ENCODE results near the gene CYSRT1. TPM values are rescaled to one million over a fixed set of nuclear protein-coding genes. Genes with fewer than 3 reads are reported as not detected.

CYSRT1 gene
- total and polyA plus RNA-seq, 3 donors from 2014 or later = 3.0 to 5.6 (median 3.7) TPM

DNA sequence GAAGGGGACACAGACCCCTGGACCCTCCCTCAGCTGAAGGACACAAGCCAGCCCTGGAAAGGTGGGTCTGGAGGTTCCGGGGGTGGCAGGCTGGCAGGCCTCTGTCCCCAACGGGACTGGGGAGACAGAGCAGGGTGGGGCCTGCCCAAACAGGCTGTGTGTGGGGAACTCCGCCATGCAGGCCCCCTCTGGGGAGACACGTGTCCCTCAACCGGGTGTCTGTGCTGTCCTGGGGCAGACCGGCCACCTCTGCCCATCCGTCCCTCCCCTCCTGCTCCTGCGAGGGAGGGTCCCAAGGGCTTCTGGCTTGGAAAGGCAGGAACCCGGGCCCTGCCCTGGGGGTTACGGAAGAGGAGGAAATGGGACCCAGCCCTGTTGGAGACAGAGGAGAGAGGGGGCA is 7.1 kb downstream of the CYSRT1 start:
- 75 to 81% methylated on average over 2 to 10 of the region's 10 CpGs for WGBS, 2 donors
- no peak for DNase-seq
- Histone ChIP-seq H3K9me3 (no peaks in the 10 kb centered on the region), H3K4me1 (peaks cover 22% of the 10 kb centered on the region), H3K27me3 (no peaks in the 10 kb centered on the region), H3K27ac (no peak overlapping the region), H3K36me3 (ENCODE audit: low read depth, missing control alignments) (no peaks in the 10 kb centered on the region), H3K4me3 (no peak overlapping the region)
- intact Hi-C loops (cut with DNase I; ENCODE audit: low total_unique reads) = no loop called here
- no peak for TF ChIP-seq POLR2A (IDR thresholded peaks at IDR 0.05)
- no peak for TF ChIP-seq CTCF (IDR thresholded peaks at IDR 0.05)

GRCh38 chr9:137232510-137232909 is 7.5 kb downstream of the CYSRT1 start:
- intact Hi-C loops (cut with DNase I; ENCODE audit: low total_unique reads) = no loop called here
- Histone ChIP-seq H3K27ac (no peak overlapping the region), H3K27me3 (no peaks in the 10 kb centered on the region)

GRCh38 chr9:137233143-137233980 is 8.4 kb downstream of the CYSRT1 start:
- Histone ChIP-seq H3K4me3 (no peak overlapping the region), H3K36me3 (ENCODE audit: low read depth, missing control alignments) (no peaks in the 10 kb centered on the region), H3K4me1 (peaks cover 29% of the 10 kb centered on the region), H3K27me3 (no peaks in the 10 kb centered on the region), H3K9me3 (no peaks in the 10 kb centered on the region), H3K27ac (no peak overlapping the region)
- DNase-seq = no peak
- WGBS, 2 donors = 73% methylated on average over 34 of the region's 40 CpGs; no CpG with 5 or more reads in 1 of the 2 donors
- TF ChIP-seq CTCF (IDR thresholded peaks at IDR 0.05) (no peak), POLR2A (IDR thresholded peaks at IDR 0.05) (no peak)
- intact Hi-C loops (cut with DNase I; ENCODE audit: low total_unique reads) = no loop called here

More at GRCh38 chr9:137232510-137232909, 7.5 kb downstream of the CYSRT1 start:
- Histone ChIP-seq H3K9me3 (no peaks in the 10 kb centered on the region), H3K4me1 (peaks cover 25% of the 10 kb centered on the region), H3K4me3 (no peak overlapping the region), H3K36me3 (ENCODE audit: low read depth, missing control alignments) (no peaks in the 10 kb centered on the region)
- TF ChIP-seq POLR2A (IDR thresholded peaks at IDR 0.05) = no peak
- TF ChIP-seq CTCF (IDR thresholded peaks at IDR 0.05) = no peak
- WGBS, 2 donors = 73 to 89% methylated on average over 11 to 24 of the region's 24 CpGs
- no peak for DNase-seq

DNA sequence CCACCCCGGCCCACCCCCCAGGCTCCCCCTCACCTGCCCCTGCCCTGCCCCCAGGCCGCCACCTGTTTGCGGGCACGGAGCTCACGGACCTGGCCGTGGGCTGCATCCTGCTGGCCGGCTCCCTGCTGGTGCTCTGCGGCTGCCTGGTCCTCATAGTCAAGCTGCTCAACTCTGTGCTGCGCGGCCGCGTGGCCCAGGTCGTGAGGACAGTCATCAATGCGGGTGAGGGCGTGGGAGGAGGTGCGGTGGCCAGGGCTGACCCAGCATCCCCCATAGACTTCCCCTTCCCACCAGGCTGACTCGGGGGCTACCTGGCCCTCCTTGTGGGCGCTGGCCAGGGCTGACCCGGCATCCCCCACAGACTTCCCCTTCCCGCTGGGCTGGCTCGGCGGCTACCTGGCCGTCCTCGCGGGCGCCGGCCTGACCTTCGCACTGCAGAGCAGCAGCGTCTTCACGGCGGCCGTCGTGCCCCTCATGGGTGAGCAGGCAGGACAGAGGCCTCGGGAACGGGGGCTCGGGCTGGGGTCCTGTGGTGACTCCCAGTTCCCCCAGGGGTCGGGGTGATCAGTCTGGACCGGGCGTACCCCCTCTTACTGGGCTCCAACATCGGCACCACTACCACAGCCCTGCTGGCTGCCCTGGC is 9.2 kb downstream of the CYSRT1 start:
- Histone ChIP-seq H3K36me3 (ENCODE audit: low read depth, missing control alignments) (no peaks in the 10 kb centered on the region), H3K4me3 (no peak overlapping the region), H3K27ac (no peak overlapping the region), H3K27me3 (no peaks in the 10 kb centered on the region), H3K4me1 (peaks cover 31% of the 10 kb centered on the region), H3K9me3 (no peaks in the 10 kb centered on the region)
- WGBS, 2 donors = 64% methylated on average over 14 to 34 of the region's 40 CpGs
- intact Hi-C loops (cut with DNase I; ENCODE audit: low total_unique reads) = no loop called here
- TF ChIP-seq POLR2A (IDR thresholded peaks at IDR 0.05) (no peak), CTCF (IDR thresholded peaks at IDR 0.05) (no peak)
- no peak for DNase-seq

All from testis (tissue), 3 donors.